IMR-90 (cell line): ENCODE measurements around the gene ARHGEF2. TPM values are rescaled to one million over a fixed set of nuclear protein-coding genes. Genes with fewer than 3 reads are reported as not detected.

Experiments
- ATAC-seq: fragments of 200-7000 bp; cut with Tn5 transposase; 2 replicates; pipeline ENCODE4 v1.9.1; 2020; ENCODE audit warnings: low read depth, mild to moderate bottlenecking, moderate library complexity
- BruUV-seq: library from RNA; stranded (reverse); fragments of 400-500 nt; replicated peaks from 2 replicates; lab custom pipeline; 2021; lab: Mats Ljungman, UMichigan
- CTCF ChIA-PET: fragments of 300-600 bp; formaldehyde crosslinking; extraction: SDS; loops from one replicate; lab custom pipeline; 2021; ENCODE audit warnings: antibody characterized with exemption; lab: Yijun Ruan, JAX
- POLR2A ChIA-PET: fragments of 300-600 bp; sonication (Branson Sonifier 250); formaldehyde crosslinking; loops from one replicate; lab custom pipeline; 2022; ENCODE audit warnings: antibody characterized with exemption; ENCODE audit not compliant: unreplicated experiment; lab: Charles Lee
- DNase-seq: peaks from one replicate; pipeline ENCODE4 v3.0.0; 2013
- H2AFZ ChIP-seq: replicated peaks from 2 replicates; pipeline ENCODE3; 2013; ENCODE audit warnings: low read length, mild to moderate bottlenecking; ENCODE audit not compliant: poor library complexity
- H2AK5ac ChIP-seq: 2 replicates; pipeline ENCODE4 v1.6.1; 2013; ENCODE audit warnings: low read depth, low read length, inconsistent platforms
- H2AK9ac ChIP-seq: replicated peaks from 2 replicates; pipeline ENCODE3; 2013; ENCODE audit warnings: mild to moderate bottlenecking, low read depth, low read length, moderate library complexity; ENCODE audit not compliant: poor library complexity
- H2BK120ac ChIP-seq: 2 replicates; pipeline ENCODE4 v1.6.1; 2013; ENCODE audit warnings: low read depth, low read length, inconsistent platforms
- H2BK15ac ChIP-seq: 3 replicates; pipeline ENCODE4 v1.6.1; 2013; ENCODE audit warnings: low read depth, low read length, inconsistent platforms
- H2BK20ac ChIP-seq: 2 replicates; pipeline ENCODE4 v1.6.1; 2013; ENCODE audit warnings: low read depth, mild to moderate bottlenecking, inconsistent platforms, low read length, moderate library complexity
- H2BK5ac ChIP-seq: 2 replicates; pipeline ENCODE4 v1.6.1; 2013; ENCODE audit warnings: mild to moderate bottlenecking, low read depth, low read length, inconsistent platforms; ENCODE audit not compliant: poor library complexity, severe bottlenecking
- H3K14ac ChIP-seq: replicated peaks from 2 replicates; pipeline ENCODE4 v1.6.1; 2013; ENCODE audit warnings: low read depth, low read length, inconsistent platforms
- H3K18ac ChIP-seq: 2 replicates; pipeline ENCODE4 v1.6.1; 2013; ENCODE audit warnings: low read depth, low read length, control low read depth
- H3K23ac ChIP-seq: 2 replicates; pipeline ENCODE4 v1.6.1; 2013; ENCODE audit warnings: low read depth, low read length, inconsistent platforms
- H3K27ac ChIP-seq: 2 replicates; pipeline ENCODE4 v1.5.1; 2013; ENCODE audit warnings: mild to moderate bottlenecking, control low read depth, low read length; ENCODE audit not compliant: insufficient read depth
- H3K27me3 ChIP-seq: 2 replicates; pipeline ENCODE4 v1.6.1; 2013; ENCODE audit warnings: low read length; ENCODE audit not compliant: control insufficient read depth, insufficient read depth
- H3K36me3 ChIP-seq: 2 replicates; pipeline ENCODE4 v1.6.1; 2013; ENCODE audit warnings: low read length, mixed read lengths; ENCODE audit not compliant: control insufficient read depth, insufficient read depth
- H3K4ac ChIP-seq: 2 replicates; pipeline ENCODE4 v1.6.1; 2013; ENCODE audit warnings: low read depth, low read length, inconsistent platforms
- H3K4me1 ChIP-seq: 2 replicates; pipeline ENCODE4 v1.6.1; 2013; ENCODE audit warnings: low read length, mixed read lengths; ENCODE audit not compliant: control insufficient read depth, insufficient read depth
- H3K4me2 ChIP-seq: 2 replicates; pipeline ENCODE4 v1.6.1; 2013; ENCODE audit warnings: low read depth, mild to moderate bottlenecking, control low read depth, low read length, moderate library complexity
- H3K4me3 ChIP-seq: 2 replicates; pipeline ENCODE4 v1.5.1; 2013; ENCODE audit warnings: low read depth, mild to moderate bottlenecking, control low read depth, low read length, moderate library complexity; ENCODE audit not compliant: insufficient read depth
- H3K56ac ChIP-seq: 2 replicates; pipeline ENCODE4 v1.6.1; 2013; ENCODE audit warnings: low read length, inconsistent platforms; ENCODE audit not compliant: insufficient read depth; ENCODE audit errors: extremely low read depth
- H3K79me1 ChIP-seq, 2 experiments: 2 replicates each; pipeline ENCODE4 v1.6.1; 2013; ENCODE audit warnings: low read length in 2 of 2, inconsistent platforms in 1 of 2, low read depth in 1 of 2
- H3K9ac ChIP-seq: 2 replicates; pipeline ENCODE4 v1.6.1; 2013; ENCODE audit warnings: low read depth, low read length, control low read depth
- H3K9me1 ChIP-seq: 2 replicates; pipeline ENCODE4 v1.6.1; 2013; ENCODE audit warnings: low read length, inconsistent platforms; ENCODE audit not compliant: insufficient read depth
- H3K9me3 ChIP-seq: 2 replicates; pipeline ENCODE4 v1.6.1; 2013; ENCODE audit warnings: low read length; ENCODE audit not compliant: control insufficient read depth, insufficient read depth
- H4K20me1 ChIP-seq: 2 replicates; pipeline ENCODE4 v1.6.1; 2013; ENCODE audit warnings: low read length, inconsistent platforms; ENCODE audit not compliant: insufficient read depth
- H4K5ac ChIP-seq: 2 replicates; pipeline ENCODE4 v1.6.1; 2013; ENCODE audit warnings: mild to moderate bottlenecking, low read depth, low read length, control low read depth
- H4K8ac ChIP-seq, 2 experiments: 2 replicates each; pipeline ENCODE4 v1.6.1; 2013; ENCODE audit warnings: low read depth in 2 of 2, low read length in 2 of 2, control low read depth in 1 of 2, inconsistent platforms in 1 of 2
- H4K91ac ChIP-seq: 2 replicates; pipeline ENCODE4 v1.6.1; 2013; ENCODE audit warnings: low read depth, low read length, inconsistent platforms; ENCODE audit not compliant: insufficient read depth
- BHLHE40 ChIP-seq: fragments of 150-350 bp; IDR thresholded peaks from 2 replicates; pipeline ENCODE4 v1.6.1; 2016; ENCODE audit warnings: mild to moderate bottlenecking, low read depth, low read length
- CEBPB ChIP-seq: IDR thresholded peaks from 2 replicates; pipeline ENCODE4 v1.6.1; 2012; ENCODE audit warnings: low read depth, low read length, improper control_type of control experiment
- CHD1 ChIP-seq: IDR thresholded peaks from 2 replicates; pipeline ENCODE4 v1.6.1; 2012; ENCODE audit warnings: low read depth, low read length, improper control_type of control experiment
- ELK1 ChIP-seq: fragments of 150-350 bp; IDR thresholded peaks from 2 replicates; pipeline ENCODE4 v1.6.1; 2016; ENCODE audit warnings: low read depth, mild to moderate bottlenecking, low read length, moderate library complexity, borderline replicate concordance
- FOS ChIP-seq: fragments of 150-350 bp; IDR thresholded peaks from 2 replicates; pipeline ENCODE4 v1.6.1; 2016; ENCODE audit warnings: low read depth, low read length
- MAFK ChIP-seq: IDR thresholded peaks from 2 replicates; pipeline ENCODE4 v1.6.1; 2012; ENCODE audit warnings: low read depth, low read length, improper control_type of control experiment
- MAZ ChIP-seq: IDR thresholded peaks from 2 replicates; pipeline ENCODE4 v1.6.1; 2012; ENCODE audit warnings: low read depth, mild to moderate bottlenecking, low read length, improper control_type of control experiment, moderate library complexity, borderline replicate concordance
- MXI1 ChIP-seq: IDR thresholded peaks from 2 replicates; pipeline ENCODE4 v1.6.1; 2012; ENCODE audit warnings: low read depth, mild to moderate bottlenecking, low read length, moderate library complexity, borderline replicate concordance
- NFE2L2 ChIP-seq: fragments of 150-350 bp; IDR thresholded peaks from 2 replicates; pipeline ENCODE4 v1.6.1; 2016; ENCODE audit warnings: low read depth, mild to moderate bottlenecking, low read length
- RAD21 ChIP-seq: IDR thresholded peaks from 2 replicates; pipeline ENCODE4 v1.6.1; 2012; ENCODE audit warnings: low read length, improper control_type of control experiment
- RCOR1 ChIP-seq: IDR thresholded peaks from 2 replicates; pipeline ENCODE4 v1.6.1; 2012; ENCODE audit warnings: mild to moderate bottlenecking, low read length, improper control_type of control experiment; ENCODE audit not compliant: insufficient replicate concordance
- USF2 ChIP-seq: fragments of 150-350 bp; IDR thresholded peaks from 2 replicates; pipeline ENCODE4 v1.6.1; 2017; ENCODE audit warnings: mild to moderate bottlenecking, antibody characterized with exemption, low read length, low read depth
- WGBS, 2 experiments: methylation state at CpG; one replicate each; pipeline versions ENCODE4 v1.1.5 to v1.1.7; 2013; ENCODE audit warnings: missing lambda C conversion rate in 2 of 2; ENCODE audit not compliant: insufficient read length in 1 of 2; ENCODE audit errors: extremely low coverage in 2 of 2; 5-methylcytosine and 5-hydroxymethylcytosine counted together
- dilution Hi-C: fragments of 300-500 bp; cut with HindIII; formaldehyde crosslinking; loops from one replicate; pipeline ENCODE4 v1.14.3; 2018; ENCODE audit warnings: low sequenced_read_pairs; ENCODE audit not compliant: unreplicated experiment
- in situ Hi-C: fragments of 300-500 bp; cut with MboI; formaldehyde crosslinking; loops from 3 replicates; pipeline ENCODE4 v1.14.3; 2019; ENCODE audit warnings: low sequenced_read_pairs, inconsistent platforms, mixed read lengths
- intact Hi-C: fragments of 100-400 bp; cut with micrococcal nuclease; formaldehyde crosslinking; loops from 2 replicates; pipeline ENCODE4 v1.10.0; 2022
- polyA plus RNA-seq, 3 experiments: library from polyadenylated mRNA; depleted of rRNA; stranded (reverse); fragments of >200 nt; gene quantifications; 2 replicates each; pipeline ENCODE4 v1.2.3, GENCODE V29; 2012; ENCODE audit warnings: low replicate concordance in 1 of 3
- total RNA-seq: library from RNA; depleted of rRNA; stranded (reverse); fragments of >200 nt; gene quantifications from 2 replicates; pipeline ENCODE4 v1.2.3, GENCODE V29; 2012
- TF ChIP-seq, protein P1 (sequence below): conservative IDR thresholded peaks from 2 replicates; pipeline ENCODE4 v1.5.1; 2012; ENCODE audit warnings: mild to moderate bottlenecking, low read depth, low read length, improper control_type of control experiment

ARHGEF2 gene
- total and polyA plus RNA-seq, 2 of the 4 experiments (the other 2 are of a cell fraction): 91.8 to 117 TPM

- H3K9me3 ChIP-seq: no peaks in the 10 kb centered on the region
- H3K4me1 ChIP-seq: peaks cover 41% of the 10 kb centered on the region
- in situ Hi-C loops (no loop called here), dilution Hi-C loops (no loop called here), intact Hi-C loops (no loop called here)
- 8% methylated on average over 4 of the region's 4 CpGs; no CpG with 5 or more reads in 1 of the 2 experiments for WGBS, 2 experiments
- peak overlapping the region; percentile 93 for H3K23ac ChIP-seq
- peak overlapping the region; percentile 59 for H2AFZ ChIP-seq
- peak overlapping the region; percentile 93 for H2BK5ac ChIP-seq
- no peaks in the 10 kb centered on the region for H3K27me3 ChIP-seq
- no peaks in the 10 kb centered on the region; the same call in 1 of the 2 replicates for H4K20me1 ChIP-seq
- peak overlapping the region; percentile 94 for H3K4ac ChIP-seq
- peak overlapping the region; percentile 91 for H3K14ac ChIP-seq
- peak overlapping the region; percentile 99 for H2BK20ac ChIP-seq
- peak overlapping the region; percentile 81 for H3K56ac ChIP-seq
- ChIA-PET CTCF (interaction anchor here (0.6 to 1.2 kb wide), 2 partner anchors 40 to 45 kb away, joined by 3 read pairs; no protein-coding TSS in a partner anchor), POLR2A (no interaction called here)
- peak overlapping the region; percentile 94 for H4K91ac ChIP-seq
- BruUV-seq: no TSS peak
- DNase-seq (peak; percentile 99), ATAC-seq (peak; percentile 66)
- H2BK120ac ChIP-seq: peak overlapping the region; percentile 98
- peak overlapping the region; percentile 83 for H4K5ac ChIP-seq
- H2AK9ac ChIP-seq: peak overlapping the region; percentile 79
- H3K36me3 ChIP-seq: no peaks in the 10 kb centered on the region
- peak overlapping the region; percentile 95 for H2AK5ac ChIP-seq
- H2BK15ac ChIP-seq: peak overlapping the region; percentile 80; the same call in 2 of the 3 replicates
- peak overlapping the region; percentile 99 for H3K27ac ChIP-seq
- peaks cover 10 to 53% of the 10 kb centered on the region in 2 experiments; a peak in 3 of 4 replicates for H3K79me1 ChIP-seq
- H3K4me3 ChIP-seq: peak overlapping the region; percentile 28
- H3K9me1 ChIP-seq: peaks cover 26% of the 10 kb centered on the region
- peak overlapping the region; percentile 77 for H3K9ac ChIP-seq
- H3K4me2 ChIP-seq: peak overlapping the region; percentile 61
- H3K18ac ChIP-seq: peak overlapping the region; percentile 84
- peak overlapping the region; percentile 76 to 90 for H4K8ac ChIP-seq
- TF ChIP-seq MAZ: peak; percentile 82; the same call in 1 of the 2 replicates
- no peak; the same call in 1 of the 2 replicates for TF ChIP-seq RAD21
- no peak for TF ChIP-seq RCOR1
- TF ChIP-seq MAFK: no peak
- TF ChIP-seq BHLHE40: no peak
- TF ChIP-seq, protein P1, sequence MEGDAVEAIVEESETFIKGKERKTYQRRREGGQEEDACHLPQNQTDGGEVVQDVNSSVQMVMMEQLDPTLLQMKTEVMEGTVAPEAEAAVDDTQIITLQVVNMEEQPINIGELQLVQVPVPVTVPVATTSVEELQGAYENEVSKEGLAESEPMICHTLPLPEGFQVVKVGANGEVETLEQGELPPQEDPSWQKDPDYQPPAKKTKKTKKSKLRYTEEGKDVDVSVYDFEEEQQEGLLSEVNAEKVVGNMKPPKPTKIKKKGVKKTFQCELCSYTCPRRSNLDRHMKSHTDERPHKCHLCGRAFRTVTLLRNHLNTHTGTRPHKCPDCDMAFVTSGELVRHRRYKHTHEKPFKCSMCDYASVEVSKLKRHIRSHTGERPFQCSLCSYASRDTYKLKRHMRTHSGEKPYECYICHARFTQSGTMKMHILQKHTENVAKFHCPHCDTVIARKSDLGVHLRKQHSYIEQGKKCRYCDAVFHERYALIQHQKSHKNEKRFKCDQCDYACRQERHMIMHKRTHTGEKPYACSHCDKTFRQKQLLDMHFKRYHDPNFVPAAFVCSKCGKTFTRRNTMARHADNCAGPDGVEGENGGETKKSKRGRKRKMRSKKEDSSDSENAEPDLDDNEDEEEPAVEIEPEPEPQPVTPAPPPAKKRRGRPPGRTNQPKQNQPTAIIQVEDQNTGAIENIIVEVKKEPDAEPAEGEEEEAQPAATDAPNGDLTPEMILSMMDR: 0 out of 2 replicates have a peak, but pooled peaks have one; percentile 11
- TF ChIP-seq CHD1: no peak
- TF ChIP-seq ELK1: no peak
- TF ChIP-seq CEBPB: peak; percentile 98
- no peak for TF ChIP-seq NFE2L2
- TF ChIP-seq MXI1: no peak
- no peak for TF ChIP-seq USF2
- 0 out of 2 replicates have a peak, but pooled peaks have one; percentile 11 for TF ChIP-seq FOS
These were observed 5.1 kb upstream of the ARHGEF2 start for GRCh38 chr1:155983191-155984024.
